GM21390 (cell line): ENCODE results near the gene UBE2E3.
A peak's percentile ranks its signal among the peaks of the same experiment; 100 is the strongest.

Experiments used
- ATAC-seq: cut with Tn5 transposase; IDR thresholded peaks from one replicate; pipeline ENCODE4 v1.9.1; 2021; ENCODE audit not compliant: unreplicated experiment

The UBE2E3 gene

DNA sequence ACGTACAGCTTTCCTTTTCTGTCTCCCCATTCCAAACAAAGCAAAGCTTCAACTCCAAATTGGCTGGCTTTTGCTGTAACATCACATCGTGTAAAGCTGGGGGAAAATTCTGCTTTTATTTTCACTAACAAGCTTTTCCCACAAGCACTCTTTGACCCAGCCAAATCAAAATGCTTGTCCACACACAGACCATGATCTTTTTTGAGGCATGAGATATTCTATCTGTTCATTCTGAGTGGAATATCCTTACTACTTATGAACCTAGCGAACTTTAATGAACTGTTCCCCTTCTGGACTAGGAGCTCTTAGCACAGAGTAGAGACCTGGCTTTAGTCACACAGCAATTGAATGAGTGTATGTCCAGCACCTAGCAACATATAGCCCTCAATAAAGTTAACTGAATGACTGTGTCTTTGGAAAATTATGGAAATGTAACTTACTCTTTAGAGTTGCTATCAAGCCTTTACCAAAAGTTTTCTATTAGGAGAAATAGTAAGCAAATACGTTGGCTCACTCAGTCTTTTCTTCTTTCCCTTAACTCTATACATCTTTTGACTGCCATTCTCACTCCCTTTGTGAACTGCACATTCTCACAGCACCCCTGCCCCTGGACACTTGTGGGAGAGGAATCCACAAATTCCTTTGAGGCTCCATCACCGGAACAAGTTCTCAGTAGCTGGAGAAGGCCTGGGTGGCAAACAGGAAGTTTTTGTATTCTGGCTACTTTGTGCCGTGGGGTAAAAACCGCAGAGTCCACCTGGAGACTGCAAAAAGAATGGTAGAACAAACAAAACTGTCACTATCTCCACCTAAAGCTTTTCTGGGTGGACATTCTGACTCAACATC, 1.3 kb upstream of the UBE2E3 start:
- ATAC-seq, result no peak

DNA sequence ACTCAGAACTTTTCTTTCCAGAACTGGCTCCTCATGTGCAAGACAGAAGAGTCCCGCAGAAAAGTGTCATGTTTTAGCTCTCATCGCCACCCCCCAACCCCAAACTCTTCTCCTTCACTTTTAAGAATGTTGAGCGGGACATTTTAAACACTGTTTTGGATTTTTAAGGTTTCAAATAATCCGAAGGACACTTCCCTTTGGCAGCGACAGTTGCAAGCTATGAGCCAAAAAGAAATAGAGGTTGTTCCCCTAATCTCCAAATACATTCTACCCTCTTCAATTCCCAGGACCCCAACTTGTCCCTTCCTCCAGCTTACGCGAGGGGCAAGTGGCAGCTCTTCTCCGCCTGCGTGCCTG, 678 bp upstream of the UBE2E3 start:
- no peak for ATAC-seq

- ATAC-seq, result peak; percentile 14
These were observed 822 bp downstream of the UBE2E3 start for GRCh38 chr2:180980943-180981911.

DNA sequence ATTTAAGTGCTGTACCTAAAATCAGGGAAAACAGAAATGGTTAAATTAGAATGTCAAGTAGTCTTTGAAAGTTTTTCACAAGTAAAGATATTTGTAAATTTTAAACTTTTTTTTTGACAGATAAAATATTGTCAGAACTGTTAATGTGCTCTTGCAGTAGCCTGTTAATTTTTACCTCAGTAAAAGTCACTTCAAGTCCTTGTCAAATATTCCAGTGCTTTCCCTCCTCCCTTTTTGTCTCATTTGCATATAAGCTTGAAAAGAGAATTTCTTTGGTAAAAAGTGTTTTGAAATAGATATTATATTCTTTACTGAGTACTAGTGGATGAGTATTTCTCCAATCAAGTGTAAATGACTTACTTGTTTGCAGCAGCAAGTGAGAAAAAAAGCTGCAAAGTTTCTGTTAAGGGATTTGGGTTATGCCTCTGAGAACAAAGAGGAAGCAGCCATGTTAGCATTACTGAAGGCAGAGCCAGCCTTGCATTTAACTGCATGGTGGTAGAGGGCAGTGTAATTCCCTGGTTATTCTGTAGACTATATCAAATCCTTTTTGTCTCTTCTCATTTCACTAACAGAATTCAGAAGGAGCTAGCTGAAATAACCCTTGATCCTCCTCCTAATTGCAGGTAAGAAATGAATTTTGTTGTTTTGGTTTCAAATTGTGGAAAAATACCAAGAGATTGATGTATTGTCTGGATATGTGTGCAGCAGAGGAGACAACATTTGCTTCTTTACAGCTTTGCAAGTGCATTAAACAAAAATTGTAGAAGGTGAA, 3.2 kb downstream of the UBE2E3 start:
- ATAC-seq, result peak; percentile 36

GRCh38 chr2:180985771-180986395, 5.5 kb downstream of the UBE2E3 start:
- no peak for ATAC-seq

GRCh38 chr2:180987146-180987545, 6.7 kb downstream of the UBE2E3 start:
- ATAC-seq, result no peak

GRCh38 chr2:180990337-180990736, 9.9 kb downstream of the UBE2E3 start:
- no peak for ATAC-seq

DNA sequence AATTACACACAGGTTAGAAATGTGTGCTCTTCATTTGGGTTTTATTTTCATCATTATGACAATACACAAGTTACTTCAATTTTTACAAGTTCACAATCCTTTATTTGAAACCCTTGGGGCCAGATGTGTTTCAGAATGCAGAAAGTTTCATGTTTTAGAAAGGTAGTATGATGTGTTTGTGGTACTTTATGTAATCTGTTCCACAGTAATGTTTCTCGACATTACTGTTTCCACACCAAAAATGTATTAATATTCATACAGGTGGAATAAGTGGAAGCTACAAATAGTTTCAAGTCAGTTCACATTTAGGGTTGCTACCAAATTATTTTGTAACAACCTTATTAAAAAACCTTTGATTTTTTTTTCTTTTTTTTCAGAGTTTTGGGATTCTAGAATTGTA, 10.4 kb downstream of the UBE2E3 start:
- ATAC-seq, result no peak

DNA sequence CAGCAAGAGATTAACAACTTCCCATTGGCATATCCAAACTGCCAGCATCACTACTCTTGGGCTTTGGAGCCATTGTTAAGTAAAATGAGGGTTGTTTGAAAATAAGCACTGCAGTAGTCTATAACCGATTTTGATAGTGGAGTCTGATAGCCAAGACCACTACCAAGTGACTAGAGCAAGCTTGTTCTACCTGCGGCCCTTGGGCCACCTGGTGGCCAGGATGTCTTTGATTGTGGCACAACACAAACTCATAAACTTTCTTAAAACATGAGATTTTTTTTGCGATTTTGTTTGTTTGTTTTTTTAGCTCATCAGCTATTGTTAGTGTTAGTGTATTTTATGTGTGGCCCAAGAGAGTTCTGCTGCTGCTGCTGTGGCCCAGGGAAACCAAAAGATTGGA, 11.0 kb downstream of the UBE2E3 start:
- ATAC-seq, result no peak

DNA sequence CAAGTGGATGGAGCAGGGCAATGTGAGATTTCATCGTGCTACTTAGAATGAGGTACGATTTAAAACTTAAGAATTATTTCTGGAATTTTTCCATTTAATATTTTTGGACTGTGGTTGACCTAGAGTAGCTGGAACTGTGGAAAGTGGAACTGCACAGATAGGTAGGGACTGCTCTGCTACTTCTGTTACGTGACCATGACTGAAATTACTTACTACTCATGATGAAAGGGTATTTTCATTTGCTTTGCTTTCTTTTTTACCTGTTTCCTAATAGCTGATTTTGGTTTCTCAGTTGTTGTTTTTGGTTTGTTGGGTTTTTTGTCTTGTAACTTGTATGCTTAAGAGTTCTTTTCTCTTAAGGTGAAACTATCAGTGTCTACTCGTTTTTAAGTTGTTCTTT, 11.4 kb downstream of the UBE2E3 start:
- ATAC-seq, result peak; percentile 88

DNA sequence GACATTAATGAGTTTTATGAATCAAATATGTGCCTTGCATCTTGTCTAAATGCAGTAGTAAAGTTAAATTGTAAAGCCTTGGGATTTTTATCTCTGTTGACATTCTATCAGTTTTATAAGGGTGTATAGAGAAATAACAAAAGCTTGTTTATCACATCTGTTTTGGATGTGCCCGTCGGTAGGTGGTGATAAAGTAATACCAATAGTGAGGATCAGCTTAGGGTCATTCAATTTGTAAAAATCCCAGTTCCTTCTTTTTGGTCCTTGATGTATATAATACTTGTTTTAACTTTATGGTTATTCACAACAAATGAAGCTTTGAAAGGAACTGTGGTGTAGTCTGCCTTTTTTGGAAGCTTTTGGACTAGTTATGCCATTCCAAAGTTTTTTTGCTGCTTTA, 12.6 kb downstream of the UBE2E3 start:
- ATAC-seq, result no peak

GRCh38 chr2:180999274-180999964, 19.0 kb downstream of the UBE2E3 start:
- no peak for ATAC-seq

GRCh38 chr2:181004647-181005325, 24.4 kb downstream of the UBE2E3 start:
- no peak for ATAC-seq

- no peak for ATAC-seq
These were observed 24.9 kb downstream of the UBE2E3 start for GRCh38 chr2:181005326-181005655.

DNA sequence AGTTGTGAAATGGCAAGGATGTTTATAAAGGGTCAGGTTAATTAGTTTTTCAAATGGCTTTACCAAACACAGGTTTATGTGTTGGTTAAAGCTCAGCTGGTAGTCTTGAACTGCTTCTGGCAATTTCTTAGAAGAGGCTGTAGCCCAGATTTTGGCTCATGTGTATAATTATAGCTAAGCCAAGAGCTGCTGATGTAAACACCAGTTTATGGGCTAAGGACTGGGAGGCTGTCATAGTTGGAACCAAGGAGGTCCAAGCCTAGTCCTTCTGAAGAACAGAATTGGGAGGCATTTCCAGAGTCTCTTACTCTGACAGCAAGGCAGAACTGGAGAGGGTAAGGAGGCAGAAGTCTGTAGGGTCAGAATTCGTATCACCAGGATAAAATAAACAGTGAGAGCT, 25.4 kb downstream of the UBE2E3 start:
- ATAC-seq, result no peak

- ATAC-seq, result no peak
These were observed 26.9 kb downstream of the UBE2E3 start for GRCh38 chr2:181007086-181007837.

- ATAC-seq, result no peak
These were observed 28.0 kb downstream of the UBE2E3 start for GRCh38 chr2:181008407-181008806.

GRCh38 chr2:181021199-181021789, 40.9 kb downstream of the UBE2E3 start:
- ATAC-seq, result no peak

DNA sequence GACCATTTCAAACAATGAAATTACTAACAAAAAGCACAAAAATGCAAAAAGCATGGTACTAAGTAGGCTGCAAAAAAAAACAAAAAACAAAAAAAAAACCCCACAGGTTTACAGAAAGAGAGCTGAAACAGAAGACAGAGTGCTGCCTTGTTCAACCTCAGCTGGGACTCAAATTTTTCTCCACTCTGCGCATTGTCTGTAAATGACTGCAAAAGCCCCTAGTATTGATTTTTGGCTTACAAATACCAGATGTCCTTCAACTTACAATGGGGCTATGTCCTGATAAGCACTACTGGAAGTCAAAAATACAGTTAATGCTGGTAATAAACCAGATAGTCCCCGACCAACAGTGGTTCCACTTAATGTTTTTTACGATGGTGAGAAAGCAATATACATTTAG, 42.2 kb downstream of the UBE2E3 start:
- no peak for ATAC-seq
